ENCODE data around the gene ELP2.
"Not testable (repeated sequence)": the region's sequence is repeated elsewhere in the genome, so short reads cannot be mapped to it uniquely, and the experiment has no call there.

Gene ELP2, protein sequence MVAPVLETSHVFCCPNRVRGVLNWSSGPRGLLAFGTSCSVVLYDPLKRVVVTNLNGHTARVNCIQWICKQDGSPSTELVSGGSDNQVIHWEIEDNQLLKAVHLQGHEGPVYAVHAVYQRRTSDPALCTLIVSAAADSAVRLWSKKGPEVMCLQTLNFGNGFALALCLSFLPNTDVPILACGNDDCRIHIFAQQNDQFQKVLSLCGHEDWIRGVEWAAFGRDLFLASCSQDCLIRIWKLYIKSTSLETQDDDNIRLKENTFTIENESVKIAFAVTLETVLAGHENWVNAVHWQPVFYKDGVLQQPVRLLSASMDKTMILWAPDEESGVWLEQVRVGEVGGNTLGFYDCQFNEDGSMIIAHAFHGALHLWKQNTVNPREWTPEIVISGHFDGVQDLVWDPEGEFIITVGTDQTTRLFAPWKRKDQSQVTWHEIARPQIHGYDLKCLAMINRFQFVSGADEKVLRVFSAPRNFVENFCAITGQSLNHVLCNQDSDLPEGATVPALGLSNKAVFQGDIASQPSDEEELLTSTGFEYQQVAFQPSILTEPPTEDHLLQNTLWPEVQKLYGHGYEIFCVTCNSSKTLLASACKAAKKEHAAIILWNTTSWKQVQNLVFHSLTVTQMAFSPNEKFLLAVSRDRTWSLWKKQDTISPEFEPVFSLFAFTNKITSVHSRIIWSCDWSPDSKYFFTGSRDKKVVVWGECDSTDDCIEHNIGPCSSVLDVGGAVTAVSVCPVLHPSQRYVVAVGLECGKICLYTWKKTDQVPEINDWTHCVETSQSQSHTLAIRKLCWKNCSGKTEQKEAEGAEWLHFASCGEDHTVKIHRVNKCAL

DNA sequence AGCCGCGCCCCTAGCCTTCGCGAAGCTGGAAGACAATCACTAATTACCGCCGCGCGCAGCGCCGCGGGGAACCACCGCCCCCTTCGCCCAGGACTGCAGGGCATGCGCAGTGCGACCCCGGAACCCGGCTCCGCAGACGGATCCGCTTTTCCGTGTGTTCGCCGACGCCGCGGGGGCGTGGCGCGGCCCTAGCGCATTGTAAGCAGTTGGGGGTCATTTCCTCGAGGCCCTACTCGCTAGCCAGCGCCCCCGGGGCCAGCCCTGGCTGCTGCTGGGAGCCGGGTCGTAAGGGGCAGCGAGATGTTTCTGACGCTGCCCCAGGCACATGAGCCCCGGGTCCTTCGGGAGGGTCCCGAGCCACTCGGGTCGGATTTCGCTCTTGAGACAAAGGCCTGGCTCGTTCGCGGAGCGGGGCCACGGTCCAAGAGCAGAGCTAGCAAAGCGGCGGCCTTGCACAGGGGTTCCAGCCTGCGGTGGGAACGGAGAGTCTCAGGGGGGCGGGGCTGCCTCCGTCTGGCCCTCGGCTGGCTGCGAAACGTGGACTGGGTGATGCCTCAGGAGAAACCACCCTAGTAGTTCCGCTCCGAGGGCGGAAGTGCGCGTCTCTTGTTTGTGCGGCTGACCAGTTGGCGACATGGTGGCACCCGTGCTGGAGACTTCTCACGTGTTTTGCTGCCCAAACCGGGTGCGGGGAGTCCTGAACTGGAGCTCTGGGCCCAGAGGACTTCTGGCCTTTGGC, at the start of gene ELP2, which contains the start of gene SLC39A6:
TSS of gene ELP2 (plus strand) at position 600 of the 739 bp plus-strand sequence. CDS start at position 635, 35 bp downstream.
TSS of gene SLC39A6 (minus strand) at position 41 of the 739 bp plus-strand sequence. CDS start 2,333 bp downstream, outside the sequence.
- peak; percentile 99 for DNase-seq

DNA sequence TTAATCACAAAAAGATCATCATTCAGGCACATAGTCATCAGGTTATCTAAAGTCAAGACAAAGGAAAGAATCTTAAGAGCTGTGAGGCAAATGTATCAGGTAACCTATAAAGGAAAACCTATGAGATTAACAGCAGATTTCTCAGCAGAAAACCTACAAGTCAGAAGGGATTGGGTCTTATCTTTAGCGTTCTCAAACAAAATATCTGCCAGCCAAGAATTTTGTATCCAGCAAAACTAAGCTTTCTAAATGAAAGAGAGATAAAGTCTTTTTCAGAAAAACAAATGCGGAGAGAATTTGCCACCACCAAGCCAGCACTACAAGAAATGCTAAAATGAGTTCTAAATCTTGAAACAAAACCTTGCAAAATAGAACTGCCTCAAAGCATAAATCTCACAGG, 48.6 kb upstream of the ELP2 start:
- not testable (repeated sequence) for DNase-seq

DNA sequence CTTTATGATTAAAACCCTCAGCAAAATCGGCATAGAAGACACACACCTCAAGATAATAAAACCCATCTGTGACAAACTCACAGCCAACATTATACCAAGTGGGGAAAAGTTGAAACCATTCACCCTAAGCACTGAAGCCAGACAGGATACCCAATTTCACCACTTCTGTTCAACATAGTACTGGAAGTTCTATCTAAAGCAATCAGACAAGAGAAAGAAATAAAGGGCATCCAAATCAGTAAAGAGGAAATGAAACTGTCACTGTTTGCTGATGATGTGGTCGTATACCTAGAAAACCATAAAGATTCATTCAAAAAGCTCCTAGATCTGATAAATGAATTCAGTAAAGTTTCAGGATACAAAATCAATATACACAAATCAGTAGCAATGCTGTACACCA, 46.0 kb upstream of the ELP2 start:
- DNase-seq = no peak

DNA sequence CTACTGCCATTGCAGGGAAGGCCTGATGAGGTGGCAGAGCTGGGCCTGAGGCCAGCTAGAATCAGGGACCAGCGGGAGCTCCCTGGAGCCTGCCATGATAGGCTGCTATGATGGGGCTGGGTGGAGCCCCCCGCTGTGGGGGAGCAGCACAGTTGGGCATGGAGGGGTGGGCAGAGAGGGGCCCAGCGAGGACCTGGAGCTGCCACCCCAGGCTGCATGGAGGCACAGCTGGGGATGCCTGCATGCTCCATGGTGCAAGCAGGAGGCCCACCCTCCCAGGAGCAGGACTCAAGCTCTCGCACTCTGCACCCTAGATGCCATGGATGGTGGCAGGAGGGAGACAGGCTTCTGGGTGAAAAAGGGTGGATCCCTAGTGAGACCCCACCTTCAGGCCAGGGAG, 44.5 kb upstream of the ELP2 start:
- no peak for DNase-seq

DNA sequence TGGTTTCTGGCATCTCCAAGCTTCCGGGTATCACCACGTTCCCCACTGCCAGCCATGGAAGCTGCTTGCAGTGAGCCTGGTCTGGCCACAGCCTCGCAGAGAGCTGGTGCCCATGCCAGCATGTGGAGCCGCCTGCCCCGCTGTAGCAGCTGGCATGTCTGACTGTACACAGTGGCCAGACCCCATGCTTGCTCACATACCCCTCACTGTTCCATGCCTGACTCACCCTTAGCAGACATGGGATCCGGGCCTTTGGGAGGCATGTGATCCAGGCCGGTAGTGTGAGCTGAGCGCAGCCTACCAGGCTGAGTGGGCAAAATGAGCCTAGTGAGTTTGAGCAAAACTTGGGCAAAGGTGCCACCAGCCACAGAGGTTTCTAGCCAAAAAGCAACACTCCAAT, 43.5 kb upstream of the ELP2 start:
- DNase-seq = no peak

DNA sequence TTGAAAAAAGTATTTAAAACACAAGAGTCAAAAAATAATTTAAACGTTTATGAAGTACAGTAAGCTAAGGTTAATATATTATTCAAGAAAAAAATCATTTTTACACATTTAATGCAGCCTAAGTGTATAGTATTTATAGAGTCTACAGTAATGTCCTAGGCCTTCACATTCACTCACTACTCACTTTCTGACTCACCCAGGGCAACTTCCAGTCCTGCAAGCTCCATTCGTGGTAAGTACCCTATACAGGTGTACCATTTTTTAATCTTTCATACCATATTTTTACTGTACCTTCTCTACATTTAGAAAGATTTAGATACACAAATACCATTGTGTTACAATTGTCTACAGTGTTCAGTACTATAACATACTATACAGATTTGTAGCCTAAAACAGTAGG, 41.4 kb upstream of the ELP2 start:
- DNase-seq = no peak

DNA sequence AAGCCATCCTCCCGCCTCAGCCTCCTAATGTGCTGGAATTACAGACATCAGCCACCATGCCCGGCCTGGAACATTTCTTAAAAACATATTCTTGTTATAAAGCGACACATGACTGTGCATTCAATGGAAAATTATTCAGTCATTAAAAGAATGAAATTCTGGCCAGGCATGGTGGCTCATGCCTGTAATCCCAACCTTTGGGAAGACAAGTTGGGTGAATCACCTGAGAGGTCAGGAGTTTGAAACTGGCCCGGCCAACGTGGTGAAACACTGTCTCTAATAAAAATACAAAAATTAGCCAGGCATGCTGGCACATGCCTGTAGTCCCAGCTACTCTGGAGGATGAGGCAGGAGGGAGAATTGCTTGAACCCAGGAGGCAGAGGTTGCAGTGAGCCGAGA, 40.7 kb upstream of the ELP2 start:
- DNase-seq = no peak

DNA sequence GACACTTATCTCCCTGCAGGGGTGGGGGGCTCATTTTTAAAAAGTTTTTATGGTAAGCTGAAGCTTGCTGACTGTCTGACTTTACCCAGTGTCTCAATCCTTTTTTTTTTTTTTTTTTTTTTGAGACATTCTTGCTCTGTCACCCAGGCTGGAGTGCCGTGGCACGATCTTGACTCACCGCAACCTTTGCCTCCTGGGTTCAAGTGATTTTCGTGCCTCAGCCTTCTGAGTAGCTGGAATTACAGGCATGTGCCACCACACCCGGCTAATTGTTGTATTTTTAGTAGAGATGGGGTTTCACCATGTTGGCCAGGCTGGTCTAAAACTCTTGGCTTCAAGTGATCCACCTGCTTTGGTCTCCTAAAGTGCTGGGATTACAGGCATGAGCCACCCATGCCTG, 37.6 kb upstream of the ELP2 start:
- not testable (repeated sequence) for DNase-seq

DNA sequence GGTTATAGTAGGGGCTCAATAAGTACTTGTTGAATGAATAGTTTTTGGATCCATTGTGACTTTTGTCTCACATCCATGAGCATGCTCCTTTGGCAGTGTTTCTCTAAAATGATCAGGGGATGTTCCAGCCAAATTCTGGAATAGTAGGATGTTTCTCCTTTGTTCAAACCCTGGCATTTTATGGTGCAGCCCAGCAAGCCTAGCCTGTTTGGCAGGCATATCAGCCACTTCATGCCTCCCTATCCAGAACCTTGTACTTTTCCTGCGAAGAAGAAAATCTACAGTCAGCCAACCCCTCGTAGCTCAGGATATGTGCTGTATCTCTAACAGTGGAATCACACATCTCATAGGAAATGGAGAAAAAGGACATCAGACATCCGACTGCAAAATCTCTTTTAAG, 35.3 kb upstream of the ELP2 start:
- no peak for DNase-seq

DNA sequence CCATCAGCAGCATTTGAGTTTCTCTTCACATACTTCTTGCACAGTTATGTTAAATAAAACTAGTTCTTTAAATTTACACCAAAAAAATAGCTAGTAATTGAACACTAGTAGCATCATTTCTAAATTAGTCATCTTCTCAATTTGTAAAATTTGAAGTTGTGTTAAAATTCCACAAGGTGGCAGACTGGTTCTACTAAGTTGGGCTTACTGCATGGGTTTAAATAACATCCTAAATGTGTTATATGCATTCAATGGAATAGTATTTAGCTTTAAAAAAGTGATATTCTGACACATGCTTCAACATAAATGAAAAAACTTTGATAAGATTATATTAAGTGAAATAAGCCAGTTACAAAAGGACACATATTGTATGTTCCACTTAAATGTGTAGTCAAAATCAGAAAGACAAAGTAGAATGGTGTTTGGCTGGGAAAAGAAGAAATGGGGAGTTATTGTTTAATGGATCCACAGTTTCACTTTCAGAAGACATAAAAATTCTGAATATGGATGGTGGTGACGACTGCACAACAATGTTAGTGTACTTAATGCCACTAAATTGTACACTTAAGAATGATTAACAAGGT, 33.7 kb upstream of the ELP2 start:
- no peak for DNase-seq

DNA sequence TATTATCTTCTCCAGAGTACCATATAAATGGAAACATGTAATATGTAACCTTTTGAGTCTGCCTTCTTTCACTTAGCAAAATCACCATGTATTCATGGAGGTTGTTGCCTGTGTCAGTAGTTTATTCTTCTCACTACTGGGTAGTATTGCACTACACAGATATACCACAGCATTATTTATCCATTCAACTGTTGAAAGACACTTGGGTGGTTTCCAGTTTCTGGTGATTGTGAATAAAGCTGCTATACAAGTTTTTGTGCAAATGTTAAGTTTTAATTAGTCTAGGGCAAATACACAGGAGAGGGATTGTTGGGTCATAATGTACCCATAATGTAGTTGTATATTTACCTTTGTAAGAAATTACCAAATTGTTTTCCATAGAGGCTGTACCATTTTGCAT, 32.7 kb upstream of the ELP2 start:
- no peak for DNase-seq

DNA sequence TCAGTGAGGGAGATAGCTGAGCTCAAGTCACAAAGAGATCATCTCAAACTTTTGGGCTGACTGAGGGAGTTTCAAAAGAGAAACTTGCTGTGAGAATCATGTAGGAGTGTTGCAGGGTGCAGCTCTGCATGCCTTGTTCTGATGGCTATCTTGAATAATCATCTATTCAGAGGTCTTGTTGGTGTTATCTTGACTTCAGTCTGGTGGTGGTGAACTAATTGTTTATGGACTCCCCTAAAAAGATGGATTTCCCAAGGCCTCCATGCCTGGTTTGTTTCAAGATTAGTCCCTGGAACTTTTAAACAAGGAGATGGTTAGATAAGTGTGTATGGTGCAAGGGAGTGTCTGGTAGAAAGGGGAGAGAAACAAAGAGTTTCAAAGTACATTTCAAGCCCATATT, 30.4 kb upstream of the ELP2 start:
- DNase-seq = no peak

DNA sequence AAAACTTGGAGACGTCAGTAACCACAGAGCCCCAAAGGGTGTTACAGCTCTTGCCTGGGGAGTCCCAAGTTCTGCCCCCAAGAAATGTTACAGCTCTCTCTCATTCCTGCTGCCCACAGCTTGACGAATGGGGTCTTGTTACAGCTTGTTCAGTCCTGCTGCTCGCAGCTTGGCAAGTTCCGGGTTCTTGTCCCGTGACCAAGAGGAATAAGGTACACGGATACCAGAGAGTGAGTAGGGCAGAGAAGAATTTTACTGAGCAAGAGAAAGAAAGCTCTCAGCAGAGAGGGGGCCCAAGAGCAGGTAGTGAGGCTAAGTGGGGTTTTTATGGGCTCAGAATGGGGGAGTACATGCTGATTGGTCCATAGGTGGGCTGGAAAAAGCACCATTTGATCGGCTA, 27.8 kb upstream of the ELP2 start:
- no peak for DNase-seq

DNA sequence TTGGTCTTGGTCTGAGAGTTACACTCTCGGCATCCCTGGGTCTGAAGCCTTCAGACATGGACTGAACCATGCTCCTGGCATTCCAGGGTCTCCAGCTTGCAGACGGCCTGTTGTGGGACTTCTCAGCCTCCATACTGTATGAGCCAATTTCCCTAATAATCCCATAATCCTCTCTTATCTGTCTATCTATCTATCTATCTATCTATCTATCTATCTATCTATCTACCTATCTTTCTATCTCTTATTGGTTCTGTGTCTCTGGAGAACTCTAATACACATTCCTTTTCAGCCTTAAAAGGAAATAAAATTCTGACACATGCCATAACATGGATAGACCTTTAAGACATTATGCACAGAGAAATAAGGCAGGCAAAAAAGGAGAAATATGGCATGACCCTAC, 24.9 kb upstream of the ELP2 start:
- no peak for DNase-seq

DNA sequence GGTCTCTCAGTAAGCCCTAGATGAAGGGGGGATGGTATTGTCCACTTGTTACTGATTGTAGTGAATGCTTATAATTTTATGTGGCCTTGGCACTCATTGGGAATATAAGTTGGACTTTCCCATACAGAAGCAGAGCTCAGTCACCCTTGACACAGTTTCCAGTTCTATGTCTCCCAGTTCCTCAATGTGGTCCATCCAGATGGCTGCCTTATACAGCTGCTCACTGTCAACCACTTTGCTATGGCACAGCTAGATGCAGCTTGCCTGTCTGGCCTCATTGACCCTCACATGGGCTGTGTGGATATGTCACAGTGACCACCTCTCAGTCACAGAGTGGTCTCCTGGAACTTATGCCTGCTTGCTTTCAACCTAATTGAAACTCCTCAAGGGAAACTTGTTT, 22.2 kb upstream of the ELP2 start:
- DNase-seq = no peak

DNA sequence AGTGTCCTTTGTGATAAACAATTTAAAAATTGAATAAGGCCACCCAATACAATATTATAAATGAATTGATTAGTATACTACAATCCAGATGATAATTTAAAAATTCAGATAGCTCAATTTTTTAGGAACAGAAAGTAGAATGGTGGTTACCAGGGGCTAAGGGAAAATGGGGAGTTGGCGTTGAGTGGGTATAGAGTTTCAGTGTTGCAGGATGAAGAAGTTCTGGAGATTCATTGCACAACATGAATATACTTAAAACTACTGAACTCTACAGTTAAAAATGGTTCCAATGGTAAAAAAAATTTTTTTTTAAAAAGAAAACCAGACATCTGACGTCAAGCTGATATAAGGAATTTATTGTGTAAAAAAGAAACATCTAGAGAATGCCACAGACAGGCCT, 21.5 kb upstream of the ELP2 start:
- no peak for DNase-seq

DNA sequence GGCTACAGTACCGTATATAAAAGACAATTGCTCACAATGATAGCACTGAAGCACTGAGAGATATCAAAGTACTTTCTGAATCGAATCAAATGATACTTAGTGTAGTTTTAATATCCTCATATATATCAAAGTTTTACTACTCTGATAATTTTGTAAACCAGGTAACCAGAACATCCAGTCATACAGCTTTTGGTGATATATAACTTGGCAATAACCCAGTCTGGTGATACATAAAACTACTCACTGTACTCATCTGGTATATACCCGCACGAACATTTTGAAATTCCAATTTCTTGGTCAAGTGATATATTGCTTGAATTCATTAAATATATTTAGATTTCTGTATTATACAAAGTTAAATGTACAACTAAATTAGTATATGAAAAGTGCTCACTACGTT, 21.1 kb upstream of the ELP2 start:
- DNase-seq = no peak

DNA sequence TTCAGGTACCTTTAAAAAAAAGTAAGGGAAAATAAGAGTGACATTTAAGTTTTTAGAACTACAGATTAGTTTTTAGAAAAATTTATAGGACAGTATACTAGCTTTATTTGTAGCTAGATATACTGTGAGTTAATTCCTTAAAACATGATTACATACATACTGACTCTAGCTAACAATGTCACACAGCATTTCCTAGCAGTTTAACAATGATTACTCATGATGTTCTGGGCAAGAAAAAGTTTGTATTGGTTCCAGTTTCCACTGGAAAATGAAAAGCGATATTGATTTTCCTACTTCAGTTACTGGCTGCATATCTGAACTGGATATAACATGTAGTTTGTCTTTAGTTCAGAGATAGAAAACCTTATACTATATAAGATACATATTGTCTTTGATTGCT, 20.0 kb upstream of the ELP2 start:
- no peak for DNase-seq

DNA sequence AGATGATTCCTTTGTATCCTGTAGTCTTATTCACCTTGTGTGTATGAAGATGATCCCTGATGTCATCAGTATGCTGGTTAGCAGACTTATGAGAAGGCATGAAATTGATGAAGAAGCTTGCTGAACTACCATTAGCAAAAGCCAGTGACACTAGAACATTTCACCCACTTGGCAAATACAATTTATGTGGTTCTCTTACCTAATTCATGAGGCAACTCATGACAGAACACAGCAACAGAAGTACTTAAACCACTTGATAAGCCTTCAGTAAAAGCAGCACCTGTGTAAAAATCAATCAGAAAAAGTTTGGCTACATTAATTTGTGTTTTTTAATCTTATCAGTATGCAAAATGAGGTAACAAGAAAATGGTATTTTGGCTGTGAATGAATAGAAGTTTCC, 17.4 kb upstream of the ELP2 start:
- no peak for DNase-seq

DNA sequence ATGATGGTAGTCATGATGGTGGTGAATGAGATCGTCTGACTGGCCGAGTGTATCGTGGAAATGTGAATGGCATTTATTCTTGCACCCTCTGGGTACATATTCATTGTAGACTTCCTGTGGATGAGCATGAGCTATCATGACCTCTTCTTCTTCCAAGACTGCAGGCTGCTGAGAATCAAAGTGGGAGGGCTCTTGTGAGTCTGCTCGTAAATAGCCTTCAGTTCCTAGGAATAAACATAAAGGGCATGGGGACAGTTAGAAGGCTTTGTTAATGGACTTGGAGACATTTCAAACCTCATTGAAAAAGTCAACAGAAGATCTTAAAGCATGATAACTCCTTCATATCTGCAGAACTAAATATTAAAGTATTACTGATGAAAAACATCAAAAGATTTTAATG, 15.4 kb upstream of the ELP2 start:
- no peak for DNase-seq

DNA sequence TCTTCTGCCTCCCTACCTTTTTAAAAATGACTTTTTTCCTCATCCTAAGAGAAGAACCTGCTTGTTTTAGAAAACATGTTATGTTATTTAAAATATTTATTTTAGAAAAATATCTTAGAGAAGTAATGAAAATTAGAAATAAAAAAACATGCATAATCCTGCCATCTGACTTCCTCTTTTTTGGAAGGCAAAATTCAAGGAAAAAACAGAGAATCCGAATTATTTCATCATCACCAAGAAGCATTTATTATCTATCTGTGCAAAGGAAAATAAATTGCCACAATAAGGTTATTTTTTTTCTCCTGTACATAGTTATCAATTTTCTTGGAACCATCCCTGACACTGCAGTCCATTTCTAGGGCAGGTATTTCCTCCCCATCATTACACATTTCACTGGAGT, 15.0 kb upstream of the ELP2 start:
- DNase-seq = no peak

DNA sequence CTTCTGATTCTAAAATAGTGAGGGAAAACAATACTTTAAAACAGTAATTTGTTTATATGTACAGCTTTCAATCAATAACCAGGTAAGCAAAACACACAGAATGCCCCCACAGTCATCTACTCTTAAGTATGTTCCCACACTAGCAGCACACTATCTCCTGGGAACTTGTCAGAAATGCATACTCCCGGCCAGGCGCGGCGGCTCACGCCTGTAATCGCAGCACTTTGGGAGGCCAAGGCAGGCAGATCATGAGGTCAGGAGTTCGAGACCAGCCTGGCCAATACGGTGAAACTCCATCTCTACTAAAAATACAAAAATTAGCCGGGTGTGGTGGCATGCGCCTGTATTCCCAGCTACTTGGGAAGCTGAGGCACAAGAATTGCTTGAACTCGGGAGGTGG, 12.9 kb upstream of the ELP2 start:
- not testable (repeated sequence) for DNase-seq

DNA sequence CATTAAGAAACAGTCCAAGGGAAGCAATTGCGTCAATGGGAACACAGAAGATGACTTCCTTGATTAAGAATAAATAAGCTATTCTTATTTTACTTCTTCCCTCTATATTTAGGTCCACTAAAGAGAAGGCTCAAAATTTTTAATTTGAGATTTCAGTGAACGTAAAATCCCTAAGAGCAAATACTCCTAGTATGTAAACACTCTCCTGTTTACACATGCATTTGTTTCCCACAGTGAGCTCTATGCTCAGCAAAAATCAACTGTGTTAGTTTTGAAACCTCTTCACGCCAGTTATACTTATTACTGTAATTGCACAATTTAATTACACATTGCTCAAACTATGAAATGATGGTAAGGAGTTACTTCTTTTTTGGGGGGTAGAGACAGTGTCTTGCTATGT, 9.4 kb upstream of the ELP2 start:
- DNase-seq = no peak

Measured in activated effector memory CD4-positive, alpha-beta T cell treated with anti-CD3 and anti-CD28 coated beads, Interleukin-2, amount 50 U/mL, for 16 hours (primary cell).